GM12891 (cell line): ENCODE results near the gene SST.

Source experiments
- POLR2AphosphoS5 ChIP-seq: IDR thresholded peaks from 2 replicates; pipeline ENCODE4 v1.6.1; 2011; ENCODE audit warnings: low read depth, low read length, control low read depth
- SPI1 ChIP-seq: IDR thresholded peaks from 2 replicates; pipeline ENCODE4 v1.6.1; 2011; ENCODE audit warnings: low read depth, low read length, control low read depth

DNA sequence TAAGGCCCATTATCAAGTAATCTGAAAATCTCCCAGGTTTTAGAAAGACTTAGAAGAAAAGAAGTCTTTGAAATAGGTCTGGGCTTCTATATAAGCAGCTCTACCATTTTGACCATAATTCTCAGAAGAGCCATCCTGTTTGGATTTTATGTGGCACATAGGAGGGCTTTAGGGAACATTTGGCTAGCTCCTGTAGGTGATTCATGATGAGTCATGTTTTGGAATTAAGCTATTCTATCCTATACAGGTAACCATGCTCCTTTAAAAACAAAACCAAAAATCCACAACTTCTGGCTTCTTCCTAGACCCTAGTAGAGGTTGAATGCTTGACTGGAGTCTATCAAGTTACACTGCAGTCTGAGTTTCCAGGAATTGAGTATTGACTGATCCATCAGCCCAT lies 8.9 kb downstream of the SST start:
- no peak for TF ChIP-seq SPI1
- no peak for TF ChIP-seq POLR2AphosphoS5
